GM18870 (cell line): ENCODE results near the gene NEAT1.

Source experiments
- ATAC-seq: cut with Tn5 transposase; IDR thresholded peaks from one replicate; pipeline ENCODE4 v1.9.1; 2021; ENCODE audit warnings: moderate library complexity; ENCODE audit not compliant: unreplicated experiment

Gene NEAT1

DNA sequence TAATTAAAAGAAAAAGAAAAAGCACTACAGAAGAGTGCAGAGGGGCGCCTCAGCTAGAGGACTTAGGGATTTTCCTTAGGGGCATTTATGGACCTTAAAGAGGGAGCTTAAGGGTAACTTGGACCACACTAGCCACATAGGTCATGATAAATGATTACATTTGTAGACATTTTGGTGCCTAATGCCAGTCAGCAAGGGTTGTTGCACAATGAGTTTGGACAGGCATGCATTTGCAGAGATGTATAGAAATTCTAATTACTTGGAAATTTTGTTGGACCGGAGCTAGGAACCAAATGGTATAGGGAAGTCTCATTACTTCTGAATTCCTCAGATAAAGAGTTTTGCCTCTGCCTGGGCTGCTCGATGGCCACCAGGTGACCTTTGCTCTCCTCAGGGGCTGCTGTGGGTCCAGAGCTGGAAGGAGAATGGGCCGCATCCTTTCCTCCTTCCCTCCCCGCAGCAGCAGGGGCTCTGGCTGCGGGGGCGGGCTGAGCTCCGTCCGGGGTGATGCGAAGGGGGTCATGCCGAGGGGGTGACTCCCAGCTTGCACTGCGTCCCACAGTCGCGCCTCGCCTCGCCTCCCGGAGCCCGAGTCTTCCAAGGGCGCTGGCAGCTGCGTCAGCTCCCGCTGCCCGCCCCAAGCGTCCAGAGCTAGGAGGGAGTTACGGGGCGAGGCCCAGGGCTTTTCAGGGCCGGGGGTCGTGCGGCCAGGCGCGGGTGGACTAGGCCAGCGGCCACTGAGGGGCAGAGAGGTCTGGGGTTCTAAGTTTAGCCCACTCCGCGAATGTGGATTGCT is 56.0 kb downstream of the NEAT1 start:
- ATAC-seq, result no peak

GRCh38 chr11:65479184-65480145 is 56.9 kb downstream of the NEAT1 start:
- ATAC-seq, result no peak

- no peak for ATAC-seq
Measured at GRCh38 chr11:65482306-65482850, 59.8 kb downstream of the NEAT1 start.

DNA sequence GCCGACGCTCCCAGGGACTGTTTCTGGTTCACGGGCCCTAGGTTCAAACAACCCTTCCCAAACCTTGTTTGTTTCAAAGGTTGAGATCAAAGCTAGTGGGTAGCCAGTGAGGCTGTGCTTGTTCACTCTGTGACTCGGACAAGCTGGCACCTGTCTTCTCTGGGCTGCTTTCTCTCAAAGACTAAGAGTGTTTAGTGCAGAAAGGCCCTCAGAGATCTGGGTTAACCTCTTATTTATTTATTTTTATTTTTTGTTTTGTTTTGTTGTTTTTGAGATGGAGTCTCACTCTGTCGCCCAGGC is 63.3 kb downstream of the NEAT1 start:
- no peak for ATAC-seq

GRCh38 chr11:65486570-65487466 is 64.2 kb downstream of the NEAT1 start:
- no peak for ATAC-seq

DNA sequence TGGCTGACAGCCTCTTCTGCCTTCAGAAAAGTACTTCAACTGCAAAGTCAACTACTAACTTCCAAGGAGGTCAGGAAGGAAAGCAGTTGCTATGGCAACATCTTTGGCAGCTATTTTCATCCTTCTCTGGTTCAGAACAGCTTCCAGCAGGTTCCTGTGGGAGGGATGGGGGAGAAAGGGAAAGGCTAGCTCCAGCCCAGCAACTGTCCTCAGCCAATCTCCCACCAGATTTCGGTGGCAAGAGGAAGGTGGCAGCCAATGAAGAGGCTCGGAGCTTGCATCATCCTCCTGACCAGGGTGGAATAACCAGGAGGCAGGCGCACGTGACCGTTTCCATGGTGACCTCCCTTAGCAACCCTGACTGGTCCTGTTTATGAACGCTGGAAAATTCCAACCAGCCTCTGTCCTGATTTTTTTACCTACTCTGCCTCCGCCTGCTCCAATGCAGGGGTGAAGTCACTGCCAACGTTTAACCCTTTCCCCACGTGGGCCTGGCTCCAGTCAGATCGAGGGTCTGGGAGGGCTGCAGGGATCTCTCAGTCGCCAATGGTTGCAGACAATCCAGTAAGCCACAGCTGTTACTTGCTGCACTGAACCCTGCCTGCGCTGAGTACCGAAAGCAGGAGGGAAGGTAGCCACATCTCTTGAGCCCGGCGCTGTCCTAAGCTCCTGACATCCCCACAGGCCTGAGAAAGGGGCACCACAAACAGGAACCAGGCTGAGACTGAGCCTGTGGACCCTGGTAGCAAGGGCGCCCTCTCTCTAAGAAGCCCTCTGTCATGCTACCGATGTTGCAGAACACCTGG is 65.1 kb downstream of the NEAT1 start:
- peak; percentile 66 for ATAC-seq

- ATAC-seq, result no peak
Measured at GRCh38 chr11:65488273-65489034, 65.9 kb downstream of the NEAT1 start.

- ATAC-seq, result no peak
Measured at GRCh38 chr11:65489035-65489705, 66.6 kb downstream of the NEAT1 start.

DNA sequence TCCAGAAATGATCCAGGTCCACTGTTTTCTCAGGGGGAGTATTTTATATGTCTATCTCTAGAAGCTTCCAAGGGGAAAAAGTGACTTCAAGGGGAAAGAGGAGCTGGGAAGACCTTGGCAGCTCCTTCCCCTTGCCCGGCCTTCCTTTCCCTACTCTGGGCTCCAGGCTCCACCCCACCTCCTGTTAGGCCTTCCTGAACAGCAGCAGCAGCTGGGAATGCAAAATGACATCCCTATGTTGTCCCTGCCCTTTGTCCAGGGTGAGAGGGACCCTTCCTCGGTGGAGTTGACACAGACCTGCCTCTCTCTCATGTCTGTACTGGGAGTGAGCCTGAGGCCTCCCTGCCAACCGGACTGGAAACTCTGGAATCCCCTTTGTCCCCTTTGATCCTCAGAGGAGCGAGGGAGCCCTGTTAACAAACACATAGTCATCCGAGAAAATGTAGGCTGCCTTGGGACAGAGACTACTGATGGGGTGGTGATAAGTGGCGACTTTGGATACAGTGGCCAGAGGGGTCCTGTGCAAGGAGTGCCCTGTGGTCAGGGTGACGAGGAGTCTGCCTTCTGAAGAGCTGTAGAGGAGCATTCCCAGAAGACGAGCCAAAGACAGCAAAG is 67.2 kb downstream of the NEAT1 start:
- ATAC-seq, result no peak

DNA sequence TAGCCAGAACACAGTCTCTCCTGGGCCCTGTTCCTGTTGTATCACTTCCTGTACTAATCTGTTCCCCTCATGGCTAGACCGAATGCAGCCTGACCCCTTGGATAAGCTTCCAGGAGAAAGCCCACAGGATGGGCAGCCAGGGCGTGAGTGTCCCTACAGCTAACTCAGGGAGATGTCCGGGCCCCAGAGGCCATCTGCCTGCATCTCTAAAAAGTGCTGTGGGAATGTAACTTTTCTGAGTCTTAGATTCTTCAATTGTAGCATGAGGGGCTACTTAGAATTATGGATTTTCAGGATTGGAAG is 68.5 kb downstream of the NEAT1 start:
- ATAC-seq, result no peak

- ATAC-seq, result no peak
Measured at GRCh38 chr11:65491614-65492386, 69.2 kb downstream of the NEAT1 start.

- ATAC-seq, result no peak
Measured at GRCh38 chr11:65492387-65492636, 69.7 kb downstream of the NEAT1 start.

DNA sequence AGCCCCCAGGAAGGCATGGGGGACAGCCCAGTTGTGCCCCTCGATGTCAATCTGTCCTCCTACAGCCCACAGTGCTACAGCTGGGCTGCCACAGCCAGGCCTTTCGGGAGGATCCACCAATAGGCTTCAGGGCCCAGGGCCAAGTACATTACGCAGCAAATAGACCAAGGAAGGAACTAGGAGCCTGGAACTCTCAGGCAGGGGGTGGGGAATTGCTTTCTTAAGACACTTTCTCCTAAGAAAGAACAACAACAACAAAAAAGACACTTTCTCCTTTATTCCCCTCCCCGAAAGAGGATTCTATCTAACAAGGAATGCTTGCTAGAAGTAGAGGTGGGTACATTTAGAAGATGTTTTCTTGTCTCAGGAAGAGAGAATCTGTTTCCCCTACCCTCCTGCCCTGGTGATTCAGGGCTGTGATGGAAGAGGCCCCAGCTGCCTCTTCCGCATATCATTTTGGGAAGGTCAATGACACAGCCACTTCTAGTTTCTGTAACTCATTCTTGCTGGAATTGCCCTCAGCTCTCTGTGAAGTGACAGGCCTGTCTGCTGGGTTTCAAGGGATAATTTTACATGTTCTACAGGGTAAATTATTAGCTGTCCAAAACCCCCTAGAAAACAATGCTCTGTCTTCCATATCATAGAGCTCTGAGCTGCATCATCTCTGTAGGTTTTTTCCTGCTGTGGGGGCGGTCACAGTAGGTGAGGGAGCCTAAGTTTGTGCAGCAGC is 70.2 kb downstream of the NEAT1 start:
- peak; percentile 39 for ATAC-seq

GRCh38 chr11:65493367-65494176 is 71.0 kb downstream of the NEAT1 start:
- ATAC-seq, result no peak
